K562 (cell line): ENCODE measurements around the gene UQCC5. TPM values are rescaled to one million over a fixed set of nuclear protein-coding genes. Genes with fewer than 3 reads are reported as not detected.
A peak's percentile ranks its signal among the peaks of the same experiment; 100 is the strongest.

Experiments used
- CHD1 ChIP-seq: fragments of 200-600 bp; sonication (generic); IDR thresholded peaks from one replicate; pipeline ENCODE4 v1.6.1; 2012; ENCODE audit warnings: mild to moderate bottlenecking, moderate library complexity, low read length, inconsistent platforms
- EGR1 ChIP-seq: fragments of 450-650 bp; conservative IDR thresholded peaks from 2 replicates; pipeline ENCODE4 v1.6.1; 2017; ENCODE audit warnings: mild to moderate bottlenecking
- KDM4B ChIP-seq, 2 experiments: fragments of 450-650 bp in 1 of 2; sonication (generic) in 1 of 2; IDR thresholded peaks; 2 replicates each; pipeline ENCODE4 v1.6.1; 2016 to 2017; ENCODE audit warnings: borderline replicate concordance in 2 of 2, antibody characterized with exemption in 1 of 2, low read depth in 1 of 2, mild to moderate bottlenecking in 1 of 2
- MCM5 ChIP-seq: fragments of 450-650 bp; IDR thresholded peaks from 2 replicates; pipeline ENCODE4 v1.6.1; 2016; ENCODE audit warnings: low read depth
- POLR2A ChIP-seq: fragments of 450-650 bp; conservative IDR thresholded peaks from 2 replicates; pipeline ENCODE4 v1.6.1; 2016
- RBM25 ChIP-seq: fragments of 200-400 bp; formaldehyde crosslinking; IDR thresholded peaks from 2 replicates; pipeline ENCODE4 v1.6.1; 2018; ENCODE audit warnings: low read length, low read depth, moderate library complexity; ENCODE audit not compliant: severe bottlenecking
- ZNF143 ChIP-seq: sonication (generic); formaldehyde crosslinking; IDR thresholded peaks from 2 replicates; pipeline ENCODE4 v1.9.0; 2022; ENCODE audit warnings: mild to moderate bottlenecking, missing genetic modification reagents
- ZNF197 ChIP-seq: fragments of 200-800 bp; sonication (Bioruptor generic); IDR thresholded peaks from 2 replicates; pipeline ENCODE4 v1.6.1; 2016; ENCODE audit warnings: low read depth, missing genetic modification characterization, missing compliant biosample characterization
- ZNF444 ChIP-seq: fragments of 250-450 bp; sonication (Bioruptor Pico); IDR thresholded peaks from 2 replicates; pipeline ENCODE4 v1.4.0; 2020; ENCODE audit warnings: mild to moderate bottlenecking, moderate library complexity
- polyA plus RNA-seq, 8 experiments: library from polyadenylated mRNA; depleted of rRNA in 4 of 8; stranded (reverse) in 5 of 8; unstranded in 3 of 8; fragments of >200 nt; fragmentation: Nextera tagmentation in 2 of 8; fragmentation: Illumina TruSeq in 1 of 8; extraction: Ambion mirVana in 2 of 8; extraction: Trizol in 1 of 8; gene quantifications; 2 replicates each; pipeline versions ENCODE4 v1.2.1 to v1.2.3, GENCODE V29; 2011 to 2014; ENCODE audit warnings: inconsistent platforms in 1 of 8, missing spikeins in 1 of 8
- total RNA-seq, 7 experiments: library from RNA; depleted of rRNA in 6 of 7; stranded (reverse); fragments of >200 nt in 6 of 7; fragmentation: Illumina TruSeq in 2 of 7; extraction: Trizol in 2 of 7; gene quantifications; 2 replicates each; pipeline versions ENCODE4 v1.2.1 to v1.2.3, GENCODE V29; 2011 to 2021; ENCODE audit warnings: low replicate concordance in 1 of 7
- TF ChIP-seq, protein P1 (sequence below): sonication (generic); formaldehyde crosslinking; IDR thresholded peaks from 2 replicates; pipeline ENCODE4 v1.8.0; 2023; ENCODE audit warnings: mild to moderate bottlenecking, missing genetic modification reagents
- TF ChIP-seq, protein P2 (sequence below), 2 experiments: fragments of 450-650 bp in 1 of 2; sonication (generic) in 1 of 2; formaldehyde crosslinking in 1 of 2; IDR thresholded peaks in 1 of 2; conservative IDR thresholded peaks in 1 of 2; 2 replicates each; pipeline versions ENCODE4 v1.6.1 to v1.8.1; 2016 to 2023; ENCODE audit warnings: mild to moderate bottlenecking in 2 of 2, moderate library complexity in 2 of 2, inconsistent platforms in 1 of 2, missing genetic modification reagents in 1 of 2
- TF ChIP-seq, protein P3 (sequence below): fragments of 450-650 bp; IDR thresholded peaks from 2 replicates; pipeline ENCODE4 v1.6.1; 2016; ENCODE audit warnings: mild to moderate bottlenecking
- TF ChIP-seq, protein P4 (sequence below), 2 experiments: fragments of 150-350 bp in 1 of 2; IDR thresholded peaks; 2 replicates each; pipeline ENCODE4 v1.6.1; 2012 to 2016; ENCODE audit warnings: low read depth in 2 of 2, low read length in 2 of 2, mild to moderate bottlenecking in 1 of 2, moderate library complexity in 1 of 2

The UQCC5 gene
- total and polyA plus RNA-seq, 9 of the 15 experiments (the other 6 are each of a cell fraction or from before 2014, with no cell fraction given): 10.2 to 55.4 (median 33.8) TPM

DNA sequence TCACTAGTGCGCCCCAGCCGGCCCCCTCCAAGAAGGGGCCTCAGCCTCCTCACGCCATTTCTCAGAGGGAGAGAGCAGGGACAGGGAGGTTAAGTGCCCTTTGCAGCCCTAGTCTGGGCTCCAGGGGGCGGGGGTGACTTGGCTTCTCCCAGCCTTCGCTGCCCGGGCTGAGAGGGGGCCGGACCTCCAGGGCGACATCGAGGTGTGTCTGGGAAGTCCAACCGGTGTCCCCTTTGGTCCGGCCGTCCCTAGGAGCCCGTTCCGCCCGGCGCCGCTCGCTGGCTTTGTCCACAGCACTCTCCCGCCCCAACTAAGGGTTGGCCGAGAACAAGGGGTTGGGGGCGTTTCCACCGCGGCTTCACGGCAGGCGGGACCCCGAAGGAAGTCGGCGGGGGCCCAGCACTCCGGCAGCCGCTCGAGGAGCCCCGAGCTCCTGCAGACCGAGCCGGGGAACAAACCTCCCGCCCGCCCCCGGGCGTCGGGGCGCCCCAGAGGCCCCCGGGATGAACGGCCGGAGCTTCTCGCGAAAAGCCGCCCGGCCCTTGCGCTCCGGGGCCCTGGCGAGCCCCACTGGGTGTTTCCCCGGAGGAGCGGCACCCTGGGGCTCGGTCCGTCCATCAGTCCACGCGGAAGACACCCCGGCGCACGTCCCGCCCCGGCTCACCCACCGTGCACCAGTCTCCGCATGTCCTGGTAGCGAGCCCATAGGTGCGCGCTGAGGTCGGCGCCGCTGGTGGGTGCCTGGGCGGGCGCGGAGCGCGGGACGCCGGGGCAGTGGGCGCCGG lies 3.4 kb upstream of the UQCC5 start (continued):
- TF ChIP-seq POLR2A (0 out of 2 replicates have a peak, but pooled peaks have one; percentile 40), KDM4B (IDR thresholded peaks at IDR 0.05; ENCODE audit: borderline replicate concordance in 2 of 2, low read depth in 1 of 2) (no peak), ZNF444 (CRISPR knock-in tag) (no peak), EGR1 (no peak), CHD1 (no peak), RBM25 (no peak), MCM5 (no peak), ZNF143 (no peak), ZNF197 (CRISPR knock-in tag) (no peak)
- TF ChIP-seq, protein P1, sequence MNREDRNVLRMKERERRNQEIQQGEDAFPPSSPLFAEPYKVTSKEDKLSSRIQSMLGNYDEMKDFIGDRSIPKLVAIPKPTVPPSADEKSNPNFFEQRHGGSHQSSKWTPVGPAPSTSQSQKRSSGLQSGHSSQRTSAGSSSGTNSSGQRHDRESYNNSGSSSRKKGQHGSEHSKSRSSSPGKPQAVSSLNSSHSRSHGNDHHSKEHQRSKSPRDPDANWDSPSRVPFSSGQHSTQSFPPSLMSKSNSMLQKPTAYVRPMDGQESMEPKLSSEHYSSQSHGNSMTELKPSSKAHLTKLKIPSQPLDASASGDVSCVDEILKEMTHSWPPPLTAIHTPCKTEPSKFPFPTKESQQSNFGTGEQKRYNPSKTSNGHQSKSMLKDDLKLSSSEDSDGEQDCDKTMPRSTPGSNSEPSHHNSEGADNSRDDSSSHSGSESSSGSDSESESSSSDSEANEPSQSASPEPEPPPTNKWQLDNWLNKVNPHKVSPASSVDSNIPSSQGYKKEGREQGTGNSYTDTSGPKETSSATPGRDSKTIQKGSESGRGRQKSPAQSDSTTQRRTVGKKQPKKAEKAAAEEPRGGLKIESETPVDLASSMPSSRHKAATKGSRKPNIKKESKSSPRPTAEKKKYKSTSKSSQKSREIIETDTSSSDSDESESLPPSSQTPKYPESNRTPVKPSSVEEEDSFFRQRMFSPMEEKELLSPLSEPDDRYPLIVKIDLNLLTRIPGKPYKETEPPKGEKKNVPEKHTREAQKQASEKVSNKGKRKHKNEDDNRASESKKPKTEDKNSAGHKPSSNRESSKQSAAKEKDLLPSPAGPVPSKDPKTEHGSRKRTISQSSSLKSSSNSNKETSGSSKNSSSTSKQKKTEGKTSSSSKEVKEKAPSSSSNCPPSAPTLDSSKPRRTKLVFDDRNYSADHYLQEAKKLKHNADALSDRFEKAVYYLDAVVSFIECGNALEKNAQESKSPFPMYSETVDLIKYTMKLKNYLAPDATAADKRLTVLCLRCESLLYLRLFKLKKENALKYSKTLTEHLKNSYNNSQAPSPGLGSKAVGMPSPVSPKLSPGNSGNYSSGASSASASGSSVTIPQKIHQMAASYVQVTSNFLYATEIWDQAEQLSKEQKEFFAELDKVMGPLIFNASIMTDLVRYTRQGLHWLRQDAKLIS (CRISPR knock-in tag): 0 out of 2 replicates have a peak, but pooled peaks have one; percentile 31
- TF ChIP-seq, protein P2, sequence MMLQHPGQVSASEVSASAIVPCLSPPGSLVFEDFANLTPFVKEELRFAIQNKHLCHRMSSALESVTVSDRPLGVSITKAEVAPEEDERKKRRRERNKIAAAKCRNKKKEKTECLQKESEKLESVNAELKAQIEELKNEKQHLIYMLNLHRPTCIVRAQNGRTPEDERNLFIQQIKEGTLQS (IDR thresholded peaks at IDR 0.05): no peak
- TF ChIP-seq, protein P2 (CRISPR knock-in tag; conservative IDR thresholded peaks at IDR 0.05): no peak
- TF ChIP-seq, protein P3, sequence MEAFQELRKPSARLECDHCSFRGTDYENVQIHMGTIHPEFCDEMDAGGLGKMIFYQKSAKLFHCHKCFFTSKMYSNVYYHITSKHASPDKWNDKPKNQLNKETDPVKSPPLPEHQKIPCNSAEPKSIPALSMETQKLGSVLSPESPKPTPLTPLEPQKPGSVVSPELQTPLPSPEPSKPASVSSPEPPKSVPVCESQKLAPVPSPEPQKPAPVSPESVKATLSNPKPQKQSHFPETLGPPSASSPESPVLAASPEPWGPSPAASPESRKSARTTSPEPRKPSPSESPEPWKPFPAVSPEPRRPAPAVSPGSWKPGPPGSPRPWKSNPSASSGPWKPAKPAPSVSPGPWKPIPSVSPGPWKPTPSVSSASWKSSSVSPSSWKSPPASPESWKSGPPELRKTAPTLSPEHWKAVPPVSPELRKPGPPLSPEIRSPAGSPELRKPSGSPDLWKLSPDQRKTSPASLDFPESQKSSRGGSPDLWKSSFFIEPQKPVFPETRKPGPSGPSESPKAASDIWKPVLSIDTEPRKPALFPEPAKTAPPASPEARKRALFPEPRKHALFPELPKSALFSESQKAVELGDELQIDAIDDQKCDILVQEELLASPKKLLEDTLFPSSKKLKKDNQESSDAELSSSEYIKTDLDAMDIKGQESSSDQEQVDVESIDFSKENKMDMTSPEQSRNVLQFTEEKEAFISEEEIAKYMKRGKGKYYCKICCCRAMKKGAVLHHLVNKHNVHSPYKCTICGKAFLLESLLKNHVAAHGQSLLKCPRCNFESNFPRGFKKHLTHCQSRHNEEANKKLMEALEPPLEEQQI: no peak
- TF ChIP-seq, protein P4, sequence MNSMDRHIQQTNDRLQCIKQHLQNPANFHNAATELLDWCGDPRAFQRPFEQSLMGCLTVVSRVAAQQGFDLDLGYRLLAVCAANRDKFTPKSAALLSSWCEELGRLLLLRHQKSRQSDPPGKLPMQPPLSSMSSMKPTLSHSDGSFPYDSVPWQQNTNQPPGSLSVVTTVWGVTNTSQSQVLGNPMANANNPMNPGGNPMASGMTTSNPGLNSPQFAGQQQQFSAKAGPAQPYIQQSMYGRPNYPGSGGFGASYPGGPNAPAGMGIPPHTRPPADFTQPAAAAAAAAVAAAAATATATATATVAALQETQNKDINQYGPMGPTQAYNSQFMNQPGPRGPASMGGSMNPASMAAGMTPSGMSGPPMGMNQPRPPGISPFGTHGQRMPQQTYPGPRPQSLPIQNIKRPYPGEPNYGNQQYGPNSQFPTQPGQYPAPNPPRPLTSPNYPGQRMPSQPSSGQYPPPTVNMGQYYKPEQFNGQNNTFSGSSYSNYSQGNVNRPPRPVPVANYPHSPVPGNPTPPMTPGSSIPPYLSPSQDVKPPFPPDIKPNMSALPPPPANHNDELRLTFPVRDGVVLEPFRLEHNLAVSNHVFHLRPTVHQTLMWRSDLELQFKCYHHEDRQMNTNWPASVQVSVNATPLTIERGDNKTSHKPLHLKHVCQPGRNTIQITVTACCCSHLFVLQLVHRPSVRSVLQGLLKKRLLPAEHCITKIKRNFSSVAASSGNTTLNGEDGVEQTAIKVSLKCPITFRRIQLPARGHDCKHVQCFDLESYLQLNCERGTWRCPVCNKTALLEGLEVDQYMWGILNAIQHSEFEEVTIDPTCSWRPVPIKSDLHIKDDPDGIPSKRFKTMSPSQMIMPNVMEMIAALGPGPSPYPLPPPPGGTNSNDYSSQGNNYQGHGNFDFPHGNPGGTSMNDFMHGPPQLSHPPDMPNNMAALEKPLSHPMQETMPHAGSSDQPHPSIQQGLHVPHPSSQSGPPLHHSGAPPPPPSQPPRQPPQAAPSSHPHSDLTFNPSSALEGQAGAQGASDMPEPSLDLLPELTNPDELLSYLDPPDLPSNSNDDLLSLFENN (IDR thresholded peaks at IDR 0.05; ENCODE audit: low read depth in 2 of 2, low read length in 2 of 2): no peak
